HG02588 (cell line): ENCODE results near the gene PDE11A.
"Not testable (repeated sequence)": the region's sequence is repeated elsewhere in the genome, so short reads cannot be mapped to it uniquely, and the experiment has no call there.

ENCODE experiments used
- ATAC-seq: cut with Tn5 transposase; IDR thresholded peaks from one replicate; pipeline ENCODE4 v1.9.1; 2021; ENCODE audit warnings: mild to moderate bottlenecking, moderate library complexity; ENCODE audit not compliant: unreplicated experiment

PDE11A gene

GRCh38 chr2:177887722-177888121 is 184.9 kb downstream of the PDE11A start:
- no peak for ATAC-seq

- ATAC-seq = no peak
These were observed 185.8 kb downstream of the PDE11A start for GRCh38 chr2:177886824-177887223.

GRCh38 chr2:177885828-177886466 is 186.6 kb downstream of the PDE11A start:
- ATAC-seq = no peak

- no peak for ATAC-seq
These were observed 189.4 kb downstream of the PDE11A start for GRCh38 chr2:177883177-177883576.

- no peak for ATAC-seq
These were observed 190.1 kb downstream of the PDE11A start for GRCh38 chr2:177882501-177882900.

- ATAC-seq = no peak
These were observed 190.7 kb downstream of the PDE11A start for GRCh38 chr2:177881921-177882320.

- no peak for ATAC-seq
These were observed 191.4 kb downstream of the PDE11A start for GRCh38 chr2:177881008-177881747.

DNA sequence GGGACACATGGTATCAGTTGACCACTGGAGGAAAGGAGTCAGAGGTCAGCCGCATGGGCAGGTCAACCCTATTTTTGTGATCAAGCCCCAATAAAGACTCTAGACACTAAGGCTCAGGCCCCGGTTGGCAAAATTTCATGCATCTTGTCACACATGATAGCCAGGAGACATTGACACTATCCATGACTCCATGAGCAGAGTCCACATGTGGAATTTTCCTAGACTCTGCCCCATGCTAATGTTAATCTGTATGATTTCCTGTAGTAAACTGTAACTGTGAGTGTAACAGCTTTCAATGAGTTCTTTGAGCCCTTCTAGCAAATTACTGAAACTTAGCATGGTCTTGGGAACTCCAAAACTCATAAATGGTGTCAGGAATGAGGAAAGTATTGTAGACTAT is 192.3 kb downstream of the PDE11A start:
- ATAC-seq = no peak

DNA sequence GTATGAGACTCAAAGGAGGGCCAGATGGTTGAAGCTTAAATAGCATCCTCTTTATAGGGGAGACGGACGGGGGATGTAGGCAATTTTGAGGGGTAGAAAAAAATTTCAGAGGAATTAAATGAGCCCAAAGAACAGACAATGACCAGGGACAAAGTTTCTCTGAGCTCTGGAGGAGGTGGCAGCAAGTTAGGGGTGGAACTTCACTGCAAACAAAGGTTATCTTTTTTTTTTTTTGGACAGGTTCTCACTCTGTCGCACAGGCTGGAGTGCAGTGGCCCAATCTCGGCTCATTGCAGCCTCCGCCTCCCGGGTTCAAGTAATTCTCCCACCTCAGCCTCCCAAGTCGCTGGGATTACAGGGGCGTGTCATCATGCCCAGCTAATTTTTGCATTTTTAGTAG is 195.6 kb downstream of the PDE11A start:
- no peak for ATAC-seq

DNA sequence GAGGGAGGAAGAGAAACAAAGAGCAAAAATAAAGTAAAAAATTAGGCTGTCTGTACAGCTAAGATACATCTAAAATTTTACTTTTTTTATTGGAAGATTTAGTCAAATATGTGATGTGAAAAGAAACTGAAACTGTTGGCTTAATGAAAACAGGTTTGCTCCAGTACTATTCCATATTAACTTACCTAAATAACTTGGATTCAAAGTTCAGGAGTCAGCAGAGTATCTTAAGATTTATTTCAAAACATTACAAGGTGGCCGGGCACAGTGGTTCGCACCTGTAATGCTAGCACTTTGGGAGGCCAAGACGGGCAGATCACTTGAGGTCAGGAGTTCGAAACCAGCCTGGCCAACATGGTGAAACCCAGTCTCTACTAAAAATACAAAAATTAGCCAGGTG is 197.9 kb downstream of the PDE11A start:
- no peak for ATAC-seq

DNA sequence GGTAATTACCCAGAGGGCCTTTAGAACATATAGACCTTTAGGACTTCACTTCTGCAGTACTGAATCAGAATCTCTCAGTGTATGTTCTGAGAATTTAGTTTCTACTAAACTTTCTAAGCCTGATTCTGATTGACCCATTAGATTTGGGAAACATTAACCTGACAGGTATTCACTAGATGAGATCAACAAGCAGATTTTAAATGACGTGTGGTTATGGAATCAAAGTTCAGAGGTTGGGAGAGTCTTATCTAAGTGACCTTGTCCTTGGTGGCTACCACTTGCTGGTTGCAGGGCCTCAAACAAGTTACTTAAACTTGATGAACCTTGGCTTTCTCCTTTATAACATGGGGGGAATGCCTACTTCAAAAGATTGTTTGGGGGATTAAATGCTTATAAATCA is 198.7 kb downstream of the PDE11A start:
- no peak for ATAC-seq

DNA sequence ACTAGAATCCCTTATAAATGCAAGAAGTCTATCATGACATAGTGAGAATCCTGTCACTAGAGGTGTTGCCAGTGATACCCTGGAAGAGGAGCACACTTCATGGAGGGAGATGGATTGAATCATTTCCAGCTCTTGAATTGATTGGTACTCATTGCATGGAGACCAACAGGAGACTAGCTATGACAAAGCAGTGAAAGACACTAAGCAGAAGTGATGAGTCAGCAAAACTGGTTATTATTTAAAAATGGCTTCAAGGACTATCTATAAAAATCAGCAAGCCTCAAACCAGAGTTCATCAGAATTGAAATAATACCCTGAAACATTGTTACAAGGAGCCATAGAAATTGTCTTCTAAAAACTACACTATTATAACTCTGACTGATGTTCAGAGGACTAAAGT is 200.3 kb downstream of the PDE11A start:
- no peak for ATAC-seq

GRCh38 chr2:177869912-177870311 is 202.7 kb downstream of the PDE11A start:
- no peak for ATAC-seq

DNA sequence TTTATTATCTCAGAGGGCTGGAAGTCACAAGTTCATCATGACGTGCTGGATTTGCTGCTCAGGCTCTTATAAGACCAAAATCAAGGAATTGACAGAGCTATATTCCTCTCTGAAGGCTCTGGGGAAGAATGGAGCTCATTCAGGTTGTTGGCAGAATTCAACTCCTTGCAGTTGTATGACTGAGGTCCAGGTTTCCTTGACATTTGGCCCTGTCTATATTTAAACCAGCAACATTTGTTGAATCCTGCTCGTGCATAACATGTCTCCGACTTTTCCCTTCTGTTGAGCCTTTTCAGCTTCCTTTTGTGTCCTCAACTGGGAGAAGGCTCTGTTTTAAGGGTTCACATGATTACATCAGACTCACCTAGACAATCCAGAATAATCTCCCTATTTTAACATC is 203.4 kb downstream of the PDE11A start:
- ATAC-seq = no peak

- ATAC-seq = no peak
These were observed 203.8 kb downstream of the PDE11A start for GRCh38 chr2:177868806-177869205.

- no peak for ATAC-seq
These were observed 215.0 kb downstream of the PDE11A start for GRCh38 chr2:177857538-177857937.

DNA sequence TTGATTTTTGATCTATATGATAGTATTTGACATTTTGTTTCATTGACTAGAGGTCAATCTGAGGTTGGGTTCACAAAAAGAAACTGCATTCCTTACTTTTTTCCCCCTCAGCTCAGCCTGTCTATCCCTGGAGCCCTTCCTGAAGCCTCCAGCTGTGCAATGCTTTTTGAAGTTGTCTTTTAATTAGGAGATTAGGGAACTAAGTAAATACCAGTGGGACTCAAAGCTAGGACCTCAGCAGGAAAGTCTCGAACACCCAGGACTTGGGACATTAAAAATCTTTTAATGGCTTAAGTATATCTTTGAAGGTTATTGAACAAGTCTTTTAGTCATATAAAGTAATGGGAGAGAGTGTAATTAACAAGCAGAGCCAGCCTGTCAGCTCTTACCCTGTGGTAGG is 220.2 kb downstream of the PDE11A start:
- ATAC-seq = no peak

DNA sequence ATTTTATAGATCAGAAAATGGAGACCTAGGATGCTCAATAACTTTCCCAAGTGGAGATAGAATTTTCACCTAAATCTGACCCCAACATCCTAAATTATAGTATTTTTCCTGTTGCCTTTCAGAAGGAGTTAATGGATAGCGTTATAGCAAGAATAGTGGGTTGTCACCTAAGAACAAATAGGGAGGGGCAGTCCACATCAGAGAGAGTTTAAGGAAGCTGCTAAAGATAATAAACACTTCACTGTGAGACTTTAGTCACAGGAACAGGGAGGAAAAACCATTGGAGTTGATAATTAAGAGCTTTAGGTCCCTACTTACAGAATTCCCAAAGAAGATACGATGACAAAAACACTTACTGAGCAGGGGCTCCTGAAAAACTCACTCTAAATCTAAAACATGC is 229.4 kb downstream of the PDE11A start:
- ATAC-seq = no peak

- ATAC-seq = no peak
These were observed 230.3 kb downstream of the PDE11A start for GRCh38 chr2:177842243-177842642.

GRCh38 chr2:177835418-177836204 is 237.0 kb downstream of the PDE11A start:
- ATAC-seq = not testable (repeated sequence)

DNA sequence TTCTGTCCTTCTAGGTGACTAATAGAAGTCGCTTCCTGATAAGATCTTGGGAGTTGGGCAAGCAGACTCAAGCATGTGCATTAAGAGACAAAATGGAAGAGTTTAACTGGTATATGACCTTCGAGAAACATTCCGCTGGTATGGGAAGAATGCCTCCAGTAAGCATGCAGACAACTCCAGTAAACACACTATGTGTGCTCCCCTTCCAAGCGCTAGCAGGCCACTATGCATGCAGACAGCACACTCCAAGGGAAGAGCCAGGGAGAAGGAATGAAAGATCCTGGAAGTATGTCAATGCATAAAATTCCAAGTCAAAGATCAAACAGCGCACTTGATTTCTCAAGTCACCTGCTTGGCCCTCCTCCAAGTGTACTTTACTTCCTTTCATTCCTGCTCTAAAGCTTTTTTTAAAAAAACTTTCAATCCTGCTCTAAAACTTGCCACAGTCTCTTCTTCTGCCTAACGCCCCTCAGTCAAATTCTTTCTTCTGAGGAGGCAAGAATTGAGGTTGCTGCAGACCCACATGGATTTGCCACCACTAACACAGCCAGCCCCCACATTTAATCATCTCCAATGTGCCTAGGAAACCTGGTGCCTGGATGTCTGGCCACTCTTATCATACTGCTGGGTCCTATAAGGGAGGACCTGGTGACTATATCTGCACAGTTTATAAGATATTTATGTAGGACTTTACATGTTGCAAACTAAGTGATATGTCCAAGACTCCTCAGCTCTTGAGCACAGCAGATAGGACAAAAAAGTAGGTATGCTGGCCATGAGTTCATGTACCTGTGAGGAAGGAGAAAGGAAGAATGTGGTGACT is 239.8 kb downstream of the PDE11A start:
- ATAC-seq = no peak
